Right lobe of liver (tissue), 4 donors: ENCODE data around the gene PRSS8.

Source experiments
- CTCF ChIP-seq, 4 donors: fragments of 200-600 bp in 3 of 4; fragments of 450-650 bp in 1 of 4; IDR thresholded peaks; one replicate each; pipeline versions ENCODE4 v1.5.1 to v1.8.0; 2016 to 2022; ENCODE audit warnings: antibody characterized with exemption in 4 of 4, mild to moderate bottlenecking in 2 of 4
- POLR2A ChIP-seq: fragments of 450-650 bp; IDR thresholded peaks from one replicate; pipeline ENCODE4 v1.6.1; 2017; ENCODE audit warnings: antibody characterized with exemption, mild to moderate bottlenecking
- donor health status: DM: no; HTN: no; CAD: no.
- donor health status: DM: no; HTN: no; CAD: no.
- donor health status: DM: no; HTN: yes; CAD: no.

- no peak for TF ChIP-seq CTCF (IDR thresholded peaks at IDR 0.05)
- TF ChIP-seq POLR2A: no peak
Measured at GRCh38 chr16:31089199-31089598, 46.3 kb downstream of the PRSS8 start.
